Astrocyte of the cerebellum (primary cell): ENCODE measurements around the gene NHSL2.
A peak's percentile ranks its signal among the peaks of the same experiment; 100 is the strongest.

Experiments used
- DNase-seq: peaks from one replicate; pipeline ENCODE4 v3.0.0-alpha.2; 2011; ENCODE audit warnings: low read depth
- H3K4me3 ChIP-seq: 2 replicates; pipeline ENCODE4 v1.5.1; 2011; ENCODE audit warnings: mild to moderate bottlenecking, low read depth, low read length, moderate library complexity
- CTCF ChIP-seq: IDR thresholded peaks from 2 replicates; pipeline ENCODE4 v1.5.1; 2012; ENCODE audit warnings: low read length, low read depth, moderate library complexity, mild to moderate bottlenecking; ENCODE audit errors: missing control alignments
- in situ Hi-C: cut with HindIII; loops from 2 replicates; pipeline ENCODE4 v1.10.0; 2017; ENCODE audit warnings: low sequenced_read_pairs

NHSL2 gene

DNA sequence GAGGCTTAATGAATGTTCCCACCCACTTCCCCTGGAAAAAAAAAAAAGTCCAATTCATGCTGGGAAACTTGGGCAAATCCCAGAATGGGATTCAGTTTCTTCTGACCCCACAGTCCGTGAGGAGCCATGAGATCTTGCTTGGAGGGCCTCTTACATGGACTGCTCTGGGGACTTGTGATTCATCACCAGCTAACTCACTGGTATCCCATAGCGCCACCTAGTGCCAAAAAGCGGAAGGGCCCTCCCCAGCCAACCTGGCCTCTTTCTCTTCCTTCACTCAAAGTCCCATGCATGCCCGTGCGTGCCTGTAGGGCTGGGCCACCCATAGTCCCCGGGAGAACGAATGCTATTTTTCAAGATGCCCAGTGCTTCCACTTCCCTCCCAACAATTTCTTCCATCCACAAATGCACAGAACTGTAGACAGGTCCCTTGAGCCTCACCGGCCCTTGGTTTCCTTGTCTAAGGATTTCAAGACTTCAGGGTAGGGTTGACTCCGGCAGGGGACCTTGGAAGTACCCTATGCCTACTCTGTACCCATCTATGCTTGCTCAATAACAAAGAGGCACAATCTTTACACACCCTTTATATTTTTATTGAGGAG is 216.0 kb downstream of the NHSL2 start:
- no peak overlapping the region for H3K4me3 ChIP-seq

GRCh38 chrX:72127332-72127731 is 216.7 kb downstream of the NHSL2 start:
- in situ Hi-C loops, result loop anchor here (5.0 kb wide), 1 partner anchor 110 kb away; no protein-coding TSS in a partner anchor
- DNase-seq, result no peak
- no peak overlapping the region for H3K4me3 ChIP-seq
- TF ChIP-seq CTCF, result no peak

More for the DNA sequence above, 216.0 kb downstream of the NHSL2 start:
- peak; percentile 70 for DNase-seq
- in situ Hi-C loops, result loop anchor here (5.0 kb wide), 1 partner anchor 109 kb away; no protein-coding TSS in a partner anchor
- TF ChIP-seq CTCF, result peak; percentile 86

DNA sequence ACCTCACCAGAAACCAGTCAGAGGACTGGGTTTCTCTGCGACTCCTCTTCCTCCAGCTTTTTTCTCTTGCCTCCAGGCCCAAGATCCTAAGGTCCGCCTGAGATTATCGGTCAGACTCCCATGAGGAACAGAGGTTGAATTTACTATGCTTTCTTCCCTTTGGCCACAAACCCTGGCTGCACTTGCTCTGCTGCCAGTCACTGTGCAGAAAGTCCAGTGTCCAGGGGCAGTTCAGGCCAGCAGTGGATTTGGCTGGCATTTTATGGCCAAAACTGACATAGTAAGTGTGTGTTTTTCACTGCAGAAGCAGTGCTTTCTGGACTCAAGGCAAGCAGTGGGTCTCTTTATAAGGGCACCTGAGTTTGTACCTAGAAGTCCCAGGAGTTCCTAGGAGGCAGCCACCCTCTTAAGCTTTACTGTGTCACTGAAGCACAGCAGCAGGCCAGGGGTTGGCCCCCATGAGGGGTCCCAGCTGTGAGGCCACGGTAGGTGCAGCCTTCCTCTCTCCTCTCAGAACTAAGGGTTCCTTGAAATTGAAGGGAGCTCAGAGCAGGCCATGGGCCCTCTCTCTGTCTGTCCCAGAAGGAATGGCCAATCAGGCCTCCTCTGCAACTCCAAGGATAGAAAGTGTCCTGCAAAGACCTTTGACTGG is 217.7 kb downstream of the NHSL2 start:
- in situ Hi-C loops, result loop anchor here (5.0 kb wide), 1 partner anchor 111 kb away; no protein-coding TSS in a partner anchor
- no peak for TF ChIP-seq CTCF
- H3K4me3 ChIP-seq, result no peak overlapping the region

GRCh38 chrX:72128881-72129280 is 218.2 kb downstream of the NHSL2 start:
- in situ Hi-C loops, result loop anchor here (5.0 kb wide), 1 partner anchor 112 kb away; no protein-coding TSS in a partner anchor
- H3K4me3 ChIP-seq, result no peak overlapping the region
- DNase-seq, result no peak
- TF ChIP-seq CTCF, result peak; percentile 39

More for the DNA sequence above, 217.7 kb downstream of the NHSL2 start:
- DNase-seq, result no peak

GRCh38 chrX:72129661-72130060 is 219.0 kb downstream of the NHSL2 start:
- no peak for TF ChIP-seq CTCF
- no peak for DNase-seq
- no peak overlapping the region for H3K4me3 ChIP-seq
- in situ Hi-C loops, result loop anchor here (5.0 kb wide), 1 partner anchor 112 kb away; no protein-coding TSS in a partner anchor

DNA sequence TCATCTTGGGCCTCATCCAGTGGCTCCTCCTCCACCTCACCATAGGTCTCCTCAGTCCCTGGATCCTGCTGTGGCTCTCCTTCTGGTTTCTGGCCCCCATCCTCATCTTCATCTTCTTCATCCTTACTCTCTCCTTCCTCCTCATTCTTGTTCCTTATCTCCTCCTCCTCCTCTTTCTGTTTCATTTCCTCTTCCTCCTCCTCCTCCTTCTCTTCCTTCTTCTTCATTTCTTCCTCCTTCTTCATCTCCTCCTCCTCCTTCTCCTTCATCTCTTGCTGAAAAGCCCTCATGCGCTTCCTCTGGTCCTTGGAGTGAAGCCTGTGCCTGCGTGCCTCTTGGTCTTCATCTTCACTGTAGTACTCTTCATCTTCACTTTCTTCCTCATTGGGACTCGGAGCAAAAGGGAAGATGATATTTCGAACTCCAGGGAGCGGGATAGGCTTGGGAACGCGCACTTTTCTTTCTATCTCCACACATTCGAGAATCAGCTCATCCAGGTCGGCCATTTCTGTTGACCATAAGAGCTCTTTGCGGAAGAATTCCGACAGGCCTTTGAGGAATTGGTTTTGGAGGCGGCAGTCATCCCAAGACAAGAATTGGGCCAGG is 219.6 kb downstream of the NHSL2 start:
- DNase-seq, result no peak
- TF ChIP-seq CTCF, result no peak
- in situ Hi-C loops, result no loop called here
- no peak overlapping the region for H3K4me3 ChIP-seq
